GM18498 (cell line): Measurements from ENCODE around the gene CEP131.

Experiments used
- ATAC-seq: cut with Tn5 transposase; IDR thresholded peaks from one replicate; pipeline ENCODE4 v1.9.1; 2021; ENCODE audit warnings: mild to moderate bottlenecking, moderate library complexity; ENCODE audit not compliant: unreplicated experiment

The CEP131 gene

GRCh38 chr17:81239714-81240555, 17.2 kb upstream of the CEP131 start:
- ATAC-seq: peak; percentile 7

GRCh38 chr17:81238815-81239713, 16.3 kb upstream of the CEP131 start, which contains the start of the genes NDUFAF8 and TEPSIN:
NDUFAF8 (plus strand) TSS chr17:81239318; CDS start chr17:81239364, 46 bp downstream.
TEPSIN (minus strand) TSS chr17:81239055; CDS start chr17:81239033, 22 bp downstream.
- peak; percentile 91 for ATAC-seq

GRCh38 chr17:81238490-81238814, 15.7 kb upstream of the CEP131 start:
- peak; percentile 3 for ATAC-seq

- no peak for ATAC-seq
These were observed 15.1 kb upstream of the CEP131 start for GRCh38 chr17:81237591-81238489.

GRCh38 chr17:81236784-81237183, 14.0 kb upstream of the CEP131 start:
- ATAC-seq: no peak

GRCh38 chr17:81235822-81236740, 13.3 kb upstream of the CEP131 start:
- no peak for ATAC-seq

- no peak for ATAC-seq
These were observed 12.4 kb upstream of the CEP131 start for GRCh38 chr17:81234940-81235821.

- ATAC-seq: no peak
These were observed 11.7 kb upstream of the CEP131 start for GRCh38 chr17:81234506-81234855.

GRCh38 chr17:81233811-81234505, 11.2 kb upstream of the CEP131 start:
- no peak for ATAC-seq

GRCh38 chr17:81233316-81233715, 10.6 kb upstream of the CEP131 start:
- no peak for ATAC-seq

- no peak for ATAC-seq
These were observed 10.0 kb upstream of the CEP131 start for GRCh38 chr17:81232616-81233241.

- no peak for ATAC-seq
These were observed 9.2 kb upstream of the CEP131 start for GRCh38 chr17:81231766-81232581.

GRCh38 chr17:81231121-81231645, 8.4 kb upstream of the CEP131 start:
- ATAC-seq: no peak

GRCh38 chr17:81230043-81230820, 7.5 kb upstream of the CEP131 start:
- ATAC-seq: no peak

GRCh38 chr17:81229666-81229920, 6.8 kb upstream of the CEP131 start:
- ATAC-seq: no peak
